TTC549 (cell line): ENCODE data around the gene CRYBA1.
"Not testable (repeated sequence)": the region's sequence is repeated elsewhere in the genome, so short reads cannot be mapped to it uniquely, and the experiment has no call there.

ENCODE experiments used
- FAIRE-seq: peaks from 2 replicates; lab custom pipeline; 2012; peaks lifted over from hg19 to GRCh38; lab: Jason Lieb, UNC

CRYBA1 gene

DNA sequence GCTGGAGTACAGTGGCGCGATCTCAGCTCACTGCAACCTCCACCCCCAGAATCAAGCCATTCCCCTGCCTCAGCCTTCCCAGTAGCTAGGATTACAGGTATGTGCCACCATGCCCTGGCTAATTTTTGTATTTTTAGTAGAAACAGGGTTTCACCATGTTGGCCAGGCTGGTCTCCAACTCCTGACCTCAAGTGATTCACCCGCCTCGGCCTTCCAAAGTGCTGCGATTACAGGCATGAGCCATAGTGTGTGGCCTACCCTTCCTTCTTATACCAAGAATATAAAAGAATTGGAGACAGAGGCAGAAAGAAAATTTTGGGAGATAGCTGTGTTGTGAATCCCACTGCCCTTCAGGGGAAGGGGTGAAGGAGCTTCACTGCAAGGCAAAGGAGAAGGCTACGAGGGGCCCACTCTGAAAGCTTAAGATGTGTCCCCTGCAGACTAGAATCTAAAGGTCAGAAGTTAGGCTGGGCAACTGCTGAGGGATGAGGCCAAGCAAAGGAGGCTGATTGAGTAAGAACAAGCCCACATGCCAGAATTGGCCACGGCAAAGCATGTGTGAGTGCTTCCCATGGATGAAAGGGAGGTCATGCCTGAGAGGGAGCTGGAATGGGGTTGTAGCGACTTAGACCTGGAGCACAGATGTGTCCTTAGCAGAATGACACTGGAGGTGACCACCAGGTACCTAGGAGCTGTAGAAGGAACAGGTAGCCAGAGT is 8.4 kb upstream of the CRYBA1 start:
- FAIRE-seq, result no peak

DNA sequence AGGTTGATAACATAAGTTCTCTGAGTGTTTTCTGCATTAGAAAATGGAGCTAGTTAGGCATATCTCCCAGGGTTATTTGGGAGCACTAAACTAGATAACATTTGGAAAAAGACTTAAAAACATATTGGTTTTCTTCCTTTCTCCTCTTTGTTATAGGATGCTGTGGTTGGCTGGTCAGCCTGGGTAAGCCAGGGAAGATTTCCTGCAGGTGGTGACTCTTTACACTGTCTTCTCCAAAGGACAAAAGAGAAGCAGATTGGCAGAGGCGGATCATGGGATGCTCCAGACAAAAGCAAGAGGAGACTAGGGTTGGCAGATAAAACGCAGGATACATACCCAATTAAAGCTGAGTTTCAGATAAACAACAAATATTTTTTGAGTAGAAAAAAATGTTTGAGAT is 6.2 kb upstream of the CRYBA1 start:
- no peak for FAIRE-seq

DNA sequence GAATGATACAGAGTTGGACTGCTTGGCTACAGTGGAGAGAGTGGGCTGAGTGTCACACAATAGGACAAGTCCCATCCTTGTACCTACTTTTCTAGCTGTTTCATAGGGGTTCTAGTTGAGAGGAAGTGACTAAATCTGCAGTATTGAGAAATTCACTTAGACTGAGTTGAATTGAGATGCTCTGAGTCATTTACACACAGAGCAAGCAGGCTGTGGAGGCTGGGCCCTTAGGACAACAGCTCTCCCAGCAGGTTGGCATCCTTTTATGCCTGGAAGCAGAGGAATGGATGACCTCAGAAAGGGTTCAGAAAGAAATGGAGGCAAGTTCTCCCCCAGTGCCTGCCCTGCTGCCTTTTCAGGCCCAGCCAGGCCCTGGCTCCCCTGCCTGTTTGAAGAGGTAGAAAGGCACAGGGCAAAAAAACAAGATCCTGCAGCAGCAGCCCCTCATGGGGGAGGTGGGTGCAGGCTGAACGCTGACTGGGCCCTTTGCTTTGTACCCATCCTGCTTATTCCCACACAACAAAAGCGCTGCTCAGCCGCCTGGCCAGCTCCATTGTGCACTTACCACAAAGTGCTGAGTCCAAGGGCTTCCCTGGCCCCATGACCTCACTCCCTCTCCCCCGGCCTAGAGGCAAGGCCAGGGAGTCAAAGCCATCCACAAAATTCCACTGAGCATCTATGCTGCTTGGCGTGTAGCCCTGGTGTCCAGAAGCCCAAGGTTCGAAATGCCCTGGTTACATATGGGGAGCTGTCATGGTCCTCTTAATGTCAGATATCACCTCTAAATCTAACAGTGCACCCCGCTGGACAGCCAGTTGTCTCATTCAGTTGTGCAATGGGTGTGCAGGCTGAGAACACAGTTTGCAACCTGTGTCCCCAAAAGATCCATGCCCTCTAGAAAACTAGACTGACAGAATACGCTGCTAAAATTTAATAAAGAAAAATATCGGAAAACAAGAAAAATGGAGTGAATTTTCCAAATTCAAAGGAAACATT is 5.4 kb upstream of the CRYBA1 start:
- no peak for FAIRE-seq

DNA sequence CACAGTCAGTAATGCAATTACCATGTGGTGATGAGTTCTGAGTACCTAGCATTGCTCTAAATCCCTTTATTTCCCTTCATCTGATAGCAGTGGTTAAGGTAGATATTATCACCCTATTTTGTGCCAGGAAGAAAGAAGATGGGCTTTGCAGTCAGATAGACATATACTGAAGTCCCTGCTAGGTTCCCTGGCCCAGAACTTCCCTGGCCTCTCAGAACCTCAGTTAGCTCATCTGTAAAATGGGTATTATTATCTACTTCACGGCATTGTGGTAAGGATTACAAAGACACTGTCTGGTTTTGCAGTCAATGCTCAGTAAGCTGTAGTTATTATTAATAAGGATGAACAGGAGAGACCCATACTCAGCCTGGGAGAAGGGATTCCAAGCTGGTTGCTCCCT is 4.6 kb upstream of the CRYBA1 start:
- FAIRE-seq, result no peak

GRCh38 chr17:29242790-29243189 is 3.9 kb upstream of the CRYBA1 start:
- FAIRE-seq, result no peak

DNA sequence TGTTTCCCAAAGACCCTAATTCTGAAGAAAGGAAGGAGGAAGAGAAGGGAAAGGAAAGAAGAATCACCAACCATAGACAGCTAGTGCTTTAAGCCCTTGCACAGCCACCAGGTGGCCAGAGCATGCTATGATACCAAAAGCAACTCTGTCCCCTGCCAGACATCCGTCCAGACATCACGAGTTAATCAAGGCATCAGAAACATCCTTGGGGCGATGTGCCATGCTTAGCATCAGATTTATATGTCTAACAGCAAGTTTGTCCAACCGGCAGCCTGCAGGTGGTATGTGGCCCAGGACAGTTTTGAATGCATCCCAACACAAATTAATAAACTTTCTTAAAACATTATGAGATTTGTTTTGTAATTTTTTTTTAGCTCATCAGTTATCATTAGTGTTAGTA is 2.9 kb upstream of the CRYBA1 start:
- FAIRE-seq, result no peak

GRCh38 chr17:29245401-29245800 is 1.3 kb upstream of the CRYBA1 start:
- no peak for FAIRE-seq

- FAIRE-seq, result no peak
Observed at GRCh38 chr17:29247219-29247618, 560 bp downstream of the CRYBA1 start.

DNA sequence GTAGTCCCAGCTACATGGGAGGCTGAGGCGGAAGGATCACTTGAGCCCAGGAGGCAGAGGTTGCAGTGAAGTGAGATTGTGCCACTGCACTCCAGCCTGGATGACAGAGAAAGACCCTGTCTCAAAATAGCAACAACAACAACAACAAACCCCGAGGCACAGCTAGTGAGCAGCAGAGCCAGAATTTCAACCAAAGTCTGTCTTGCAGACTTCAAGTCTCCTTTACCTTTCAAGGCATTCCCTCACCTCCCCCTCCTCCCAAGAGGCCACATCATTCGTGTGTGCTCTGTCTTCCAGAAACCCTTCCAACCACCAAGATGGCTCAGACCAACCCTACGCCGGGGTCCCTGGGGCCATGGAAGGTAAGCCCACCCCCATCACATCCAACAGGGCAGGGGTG is 2.2 kb downstream of the CRYBA1 start:
- FAIRE-seq, result no peak

- no peak for FAIRE-seq
Observed at GRCh38 chr17:29250666-29251065, 4.0 kb downstream of the CRYBA1 start.

- no peak for FAIRE-seq
Observed at GRCh38 chr17:29251184-29251583, 4.5 kb downstream of the CRYBA1 start.

DNA sequence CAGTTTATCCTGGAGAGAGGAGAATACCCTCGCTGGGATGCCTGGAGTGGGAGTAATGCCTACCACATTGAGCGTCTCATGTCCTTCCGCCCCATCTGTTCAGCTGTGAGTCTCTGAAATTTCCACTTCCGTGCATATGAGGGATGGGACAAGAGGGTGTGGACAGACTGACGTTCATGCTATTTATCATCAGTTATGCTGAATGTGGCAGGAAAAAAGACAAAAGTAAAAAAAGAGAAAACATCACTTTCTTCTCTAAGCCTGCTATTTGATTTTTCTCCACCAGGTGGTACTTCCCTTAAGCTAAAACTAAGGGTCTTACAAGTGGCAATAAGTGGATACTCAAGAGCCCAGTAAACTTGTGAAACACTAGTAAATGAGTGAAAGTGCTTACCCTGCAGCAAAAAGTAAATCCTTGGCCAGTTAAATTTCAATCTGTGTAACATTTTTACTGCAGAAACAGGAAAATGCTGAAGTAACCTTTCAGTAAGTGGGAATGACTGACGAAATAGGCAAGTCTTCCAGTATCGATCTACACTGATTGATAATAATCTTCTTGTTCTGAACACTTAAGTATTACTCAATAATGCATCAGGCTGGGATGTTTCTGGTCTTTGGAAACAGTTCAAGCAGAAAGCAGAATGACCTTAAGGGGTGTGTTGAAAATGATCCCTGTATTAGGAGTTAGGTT is 5.6 kb downstream of the CRYBA1 start:
- FAIRE-seq, result no peak

- no peak for FAIRE-seq
Observed at GRCh38 chr17:29253037-29253436, 6.4 kb downstream of the CRYBA1 start.

GRCh38 chr17:29255926-29256522 is 9.4 kb downstream of the CRYBA1 start:
- no peak for FAIRE-seq

- no peak for FAIRE-seq
Observed at GRCh38 chr17:29256735-29257466, 10.2 kb downstream of the CRYBA1 start.

GRCh38 chr17:29257756-29258155 is 11.1 kb downstream of the CRYBA1 start:
- FAIRE-seq, result no peak

- FAIRE-seq, result no peak
Observed at GRCh38 chr17:29263916-29264315, 17.3 kb downstream of the CRYBA1 start.

DNA sequence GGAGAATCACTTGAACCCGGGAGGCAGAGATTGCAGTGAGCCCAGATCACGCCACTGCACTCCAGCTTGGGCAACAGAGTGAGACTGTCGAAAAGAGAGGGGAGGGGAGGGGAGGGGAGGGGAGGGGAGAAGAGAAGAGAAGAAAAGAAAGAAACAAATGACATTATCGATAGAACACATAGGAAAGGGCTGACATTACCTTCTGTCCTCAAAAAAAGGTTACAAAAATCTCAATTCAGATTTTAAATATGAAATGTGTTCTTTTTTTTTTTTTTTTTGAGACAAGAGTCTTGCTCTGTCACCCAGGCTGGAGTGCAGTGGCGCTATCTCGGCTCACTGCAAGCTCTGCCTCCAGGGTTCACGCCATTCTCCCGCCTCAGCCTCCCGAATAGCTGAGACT is 25.3 kb downstream of the CRYBA1 start:
- FAIRE-seq, result not testable (repeated sequence)

GRCh38 chr17:29273924-29274323 is 27.3 kb downstream of the CRYBA1 start:
- no peak for FAIRE-seq

- no peak for FAIRE-seq
Observed at GRCh38 chr17:29278692-29279091, 32.0 kb downstream of the CRYBA1 start.

GRCh38 chr17:29279397-29280070 is 32.9 kb downstream of the CRYBA1 start:
- FAIRE-seq, result no peak
